ENCODE measurements around the gene ZNF511.

Gene ZNF511

DNA sequence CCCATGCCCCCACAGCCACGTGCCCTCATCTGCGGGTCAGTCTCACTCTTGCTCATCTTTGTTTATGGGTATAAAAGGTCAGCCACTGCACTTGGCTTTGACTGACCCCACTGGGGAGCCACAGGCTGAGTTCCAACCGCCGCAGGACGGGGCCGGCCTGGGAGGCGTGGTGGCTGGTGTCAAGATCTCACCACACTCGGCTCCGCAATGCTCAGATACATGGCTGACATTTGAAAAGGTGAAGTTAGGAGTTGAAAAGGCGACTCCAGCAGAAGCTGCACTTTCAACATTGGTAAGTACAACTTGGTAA, 14.9 kb upstream of the ZNF511 start:
- DNase-seq: no peak

DNA sequence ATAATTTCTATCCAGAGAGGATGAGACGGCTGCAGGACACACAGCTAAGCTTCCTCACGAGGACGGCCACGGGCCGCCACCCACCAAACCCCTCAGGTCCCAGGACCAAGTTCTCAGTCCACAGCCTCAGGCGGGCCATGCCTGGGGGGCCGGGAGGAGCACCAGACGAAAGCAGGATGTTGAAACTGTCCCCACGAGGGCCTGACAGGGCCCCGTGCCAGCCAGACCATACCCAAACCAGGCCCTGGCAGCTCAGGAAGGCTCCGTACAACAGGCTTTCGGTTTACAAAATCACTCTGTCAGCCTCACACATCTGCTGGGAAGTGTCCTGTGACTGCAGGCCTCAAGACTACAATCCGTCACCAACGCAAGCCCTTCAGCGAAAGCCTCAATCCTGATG, 14.5 kb upstream of the ZNF511 start:
- DNase-seq: no peak

DNA sequence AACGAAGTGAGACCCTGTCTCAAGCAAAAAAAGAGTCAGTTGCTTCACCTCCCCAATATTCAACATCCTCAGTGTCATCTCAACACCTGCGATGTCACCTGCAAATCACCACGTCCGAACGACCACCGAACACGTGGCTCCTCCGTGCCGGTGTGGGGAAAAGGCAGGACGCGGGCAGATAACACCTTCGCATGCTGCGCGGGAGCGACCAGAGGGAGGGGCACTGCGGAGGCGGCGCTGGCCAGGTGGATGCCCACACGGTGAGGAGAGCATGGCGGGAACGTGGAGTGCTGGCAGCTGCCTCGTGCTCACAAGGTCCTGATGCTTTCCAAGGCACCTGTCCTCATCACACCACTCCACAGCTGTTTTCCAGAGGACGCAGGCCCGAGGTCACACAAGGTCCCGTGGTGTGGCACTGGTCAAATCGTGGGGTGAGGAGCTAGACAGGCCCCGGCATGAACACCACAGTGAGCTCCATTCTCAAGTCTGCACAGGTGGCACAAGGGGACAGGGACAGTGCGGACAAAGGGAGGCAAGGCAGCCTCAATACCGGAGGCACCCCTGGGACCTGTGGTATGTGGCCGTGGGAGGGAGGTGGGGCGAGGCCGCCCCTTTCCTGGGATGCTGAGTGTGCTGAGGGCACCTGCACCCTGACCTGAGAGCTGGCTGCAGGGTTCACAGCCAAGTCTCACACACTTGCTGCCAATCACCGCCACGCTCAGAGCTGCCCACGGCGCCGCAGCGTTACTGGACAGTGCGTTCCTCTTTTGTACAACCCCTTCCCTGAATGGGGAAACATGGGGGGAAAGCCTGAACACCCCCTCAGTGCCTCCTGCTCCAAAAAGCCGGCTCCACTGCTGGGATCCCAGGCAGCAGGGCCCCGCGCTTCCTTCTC, 13.0 kb upstream of the ZNF511 start:
- no peak for DNase-seq

DNA sequence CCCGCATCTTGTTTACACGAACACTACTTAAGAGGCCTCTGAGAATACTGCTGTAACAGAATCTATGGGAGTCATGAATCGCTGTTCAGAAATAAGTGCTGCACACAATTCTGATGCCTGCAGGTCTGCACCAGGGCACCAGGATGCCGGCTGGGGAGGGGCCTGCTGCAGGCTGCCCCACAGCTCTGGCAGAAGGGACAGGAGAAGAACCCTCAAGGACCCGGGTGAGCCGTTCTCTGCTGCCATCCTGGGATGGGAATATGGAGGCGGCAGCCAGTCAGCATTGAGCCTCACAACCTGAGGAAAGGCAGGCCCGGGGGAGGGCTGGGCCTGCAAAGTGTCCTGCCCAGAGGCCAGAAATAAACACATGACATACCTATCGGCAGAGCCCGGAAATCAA, 11.2 kb upstream of the ZNF511 start:
- no peak for DNase-seq

DNA sequence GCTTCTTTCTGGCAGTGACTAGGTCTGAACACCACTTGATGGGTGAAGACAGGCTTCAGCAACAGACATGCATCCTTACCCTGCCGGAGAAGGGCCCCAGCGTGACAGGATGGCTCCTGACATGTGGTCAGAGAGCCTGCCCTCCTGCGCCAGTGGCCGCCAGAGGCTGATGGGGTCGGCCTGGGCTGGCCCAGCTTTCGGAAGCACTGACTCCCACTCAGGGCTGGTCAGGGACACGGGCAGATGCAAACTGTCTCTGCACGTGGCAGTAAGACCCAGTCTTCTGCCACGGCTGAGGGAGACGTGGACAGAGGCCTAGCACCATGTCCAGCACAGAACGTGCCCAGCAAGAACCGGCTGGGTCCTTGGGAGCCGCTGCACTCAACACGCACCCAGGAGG, 10.2 kb upstream of the ZNF511 start:
- DNase-seq: no peak

DNA sequence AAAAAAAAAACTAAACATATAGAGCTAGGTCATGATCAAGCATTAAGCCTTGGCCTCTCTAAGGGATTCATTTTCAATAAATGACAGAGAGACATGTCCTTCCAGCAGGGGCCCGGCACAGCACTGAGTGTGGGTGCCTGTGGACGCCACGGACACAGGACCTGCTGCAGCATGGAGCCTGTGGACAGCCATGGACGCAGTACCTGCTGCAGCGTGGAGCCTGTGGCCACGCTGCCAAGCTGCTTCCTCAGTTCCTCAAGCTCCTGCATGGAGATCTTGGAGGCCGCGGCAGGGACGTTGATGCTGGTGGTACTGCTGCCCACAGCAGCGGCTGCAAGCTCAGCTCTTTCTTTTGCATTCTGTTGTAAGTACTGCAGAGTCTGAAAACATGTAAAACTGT, 9.5 kb upstream of the ZNF511 start:
- no peak for DNase-seq

DNA sequence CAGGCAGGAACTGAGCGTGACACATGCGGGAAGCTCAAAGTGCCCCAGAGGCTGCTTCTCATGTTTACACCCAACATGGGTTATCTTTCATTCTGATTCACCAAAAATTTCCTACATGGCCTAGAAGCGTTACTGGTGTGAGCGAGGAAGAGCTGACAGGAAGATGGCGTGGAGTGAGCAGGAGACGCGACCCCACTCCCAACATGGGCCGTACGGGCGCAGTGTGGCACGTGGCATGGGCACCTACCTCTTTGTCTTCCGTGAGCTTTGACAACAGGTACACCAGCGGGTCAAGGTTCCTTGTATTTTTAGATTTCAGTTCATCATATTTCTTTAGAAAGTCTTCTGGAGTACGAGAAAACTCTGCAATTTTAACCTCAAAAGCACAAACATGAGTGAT, 9.0 kb upstream of the ZNF511 start:
- no peak for DNase-seq

DNA sequence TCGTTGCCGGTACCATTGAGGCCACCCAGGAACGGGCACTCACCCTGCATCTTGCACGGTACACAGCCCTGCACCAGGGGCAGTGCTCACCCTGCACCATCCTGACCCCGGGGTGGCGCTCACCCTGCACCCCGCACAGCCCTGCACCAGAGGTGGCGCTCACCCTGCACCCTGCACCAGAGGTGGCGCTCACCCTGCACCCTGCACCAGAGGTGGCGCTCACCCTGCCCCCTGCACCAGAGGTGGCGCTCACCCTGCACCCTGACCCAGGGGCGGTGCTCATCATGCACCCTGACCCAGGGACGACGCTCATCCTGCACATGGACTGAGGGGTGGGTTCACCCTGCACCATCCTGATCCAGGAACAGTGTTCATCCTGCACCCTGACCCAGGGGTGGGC, 6.5 kb upstream of the ZNF511 start:
- DNase-seq: no peak

DNA sequence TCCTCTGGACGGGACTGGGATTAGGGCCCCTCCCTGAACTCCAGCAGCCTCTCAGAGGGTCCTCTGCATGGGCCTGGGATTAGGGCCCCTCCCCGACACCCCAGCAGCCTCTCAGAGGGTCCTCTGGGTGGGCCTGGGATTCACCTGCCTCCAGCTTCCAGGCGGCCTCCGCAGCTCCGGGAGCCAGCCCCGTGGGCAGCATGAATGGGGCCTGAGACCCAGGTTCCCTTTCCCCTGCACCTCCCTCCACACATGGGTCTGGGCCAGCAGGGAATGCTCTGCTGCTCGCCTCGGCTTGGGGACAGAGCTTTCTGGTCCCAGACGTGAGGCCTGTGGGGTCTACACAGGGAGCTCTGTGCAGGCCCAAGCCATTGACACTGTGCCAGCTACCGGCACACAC, 5.5 kb upstream of the ZNF511 start:
- DNase-seq: no peak

DNA sequence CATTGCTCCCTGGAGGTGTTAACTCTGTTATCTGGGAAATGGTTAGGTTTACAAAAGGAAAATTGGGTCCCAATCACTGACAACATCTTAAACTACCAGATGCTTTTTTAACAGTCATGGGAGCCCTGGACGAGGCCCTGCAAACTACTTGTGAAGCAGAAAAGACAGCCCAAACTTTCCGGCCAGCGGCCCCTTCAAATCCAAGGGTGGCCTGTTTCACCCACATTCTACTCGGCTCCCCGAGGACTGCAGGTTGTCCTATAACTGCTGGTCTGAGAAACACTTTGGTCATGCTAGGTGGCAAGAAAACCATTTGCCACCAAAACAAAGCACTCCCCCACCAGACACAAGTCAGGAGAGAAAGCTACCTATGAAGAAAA, 2.6 kb upstream of the ZNF511 start:
- no peak for DNase-seq

DNA sequence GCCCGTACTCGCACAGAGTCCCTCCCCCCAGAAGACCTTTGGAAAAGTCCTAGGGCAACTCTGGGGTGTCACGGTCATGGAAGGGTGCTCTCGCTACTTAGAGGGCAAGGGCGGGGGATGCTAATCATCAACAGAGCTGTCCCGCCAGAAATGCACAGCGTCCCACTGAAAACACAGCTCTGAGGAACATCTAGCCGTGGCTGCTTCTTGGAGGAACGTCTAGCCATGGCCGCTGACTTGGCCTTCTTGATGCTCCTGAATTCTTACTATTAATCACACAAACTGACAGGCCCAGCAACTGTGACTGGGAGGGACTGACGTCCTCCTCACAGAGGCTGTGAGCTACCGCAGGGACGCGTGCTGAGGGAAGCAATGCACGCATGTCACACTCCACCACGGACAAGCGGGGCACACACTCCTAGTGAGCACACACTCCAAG, 1.8 kb upstream of the ZNF511 start:
- no peak for DNase-seq

DNA sequence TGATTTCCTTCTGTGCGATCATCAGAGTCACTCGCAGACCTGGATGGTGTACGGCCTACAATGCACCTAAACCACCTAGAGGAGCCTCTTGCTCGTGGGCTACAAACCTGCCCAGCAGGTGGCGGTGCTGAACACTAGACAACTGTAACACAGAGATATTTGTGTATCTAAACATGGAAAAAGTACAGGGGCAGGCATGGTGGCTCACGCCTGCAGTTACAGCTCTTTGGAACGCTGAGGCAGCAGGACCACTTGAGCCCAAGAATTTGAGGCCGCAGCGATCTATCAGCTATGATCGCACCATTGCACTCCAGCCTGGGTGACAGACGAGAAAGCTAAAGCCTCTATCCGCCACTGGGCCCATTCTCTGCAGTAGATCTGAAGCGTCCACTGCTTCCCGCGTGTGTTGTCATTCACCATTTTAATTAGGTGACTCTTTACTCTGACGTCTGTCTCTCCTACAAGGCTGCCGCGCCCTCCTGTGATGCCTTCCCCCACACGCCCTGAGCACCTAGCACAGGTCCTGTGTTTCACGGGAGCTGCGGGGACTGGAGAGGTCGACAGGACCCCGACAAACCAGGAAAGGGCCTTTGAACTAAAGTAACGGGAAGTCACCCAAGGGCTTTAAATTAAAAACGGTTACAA, 816 bp upstream of the ZNF511 start:
- peak; percentile 87 for DNase-seq

DNA sequence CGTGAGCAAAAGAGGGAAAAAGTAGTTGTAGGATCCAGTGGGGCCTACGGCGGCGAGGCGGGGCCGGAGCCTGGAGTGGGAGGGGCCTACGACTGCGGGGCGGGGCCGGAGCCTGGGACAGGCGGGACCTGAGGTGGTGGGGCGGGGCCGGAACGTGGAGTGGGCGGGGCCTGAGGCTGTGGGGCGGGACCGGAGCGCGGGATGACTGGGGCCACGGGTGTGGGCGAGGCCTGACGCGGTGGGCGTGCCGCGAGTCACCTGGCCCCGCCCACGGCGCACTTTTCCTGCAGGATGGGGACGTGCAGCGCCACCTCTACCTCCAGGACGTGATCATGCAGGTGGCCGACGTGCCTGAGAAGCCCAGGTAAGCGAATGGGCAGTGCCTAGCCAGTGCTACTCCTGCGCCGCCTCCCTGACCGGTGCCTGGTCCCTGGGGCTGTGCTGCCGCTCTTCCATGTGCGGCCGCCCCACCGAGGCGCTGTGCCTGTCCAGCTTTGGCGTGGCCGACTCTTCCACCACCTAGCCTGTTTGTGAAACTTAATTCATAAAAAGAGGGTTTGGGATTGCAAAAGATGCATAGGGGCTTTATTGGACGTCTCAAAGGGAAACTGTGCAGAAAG, 496 bp downstream of the ZNF511 start:
- peak; percentile 93 for DNase-seq

DNA sequence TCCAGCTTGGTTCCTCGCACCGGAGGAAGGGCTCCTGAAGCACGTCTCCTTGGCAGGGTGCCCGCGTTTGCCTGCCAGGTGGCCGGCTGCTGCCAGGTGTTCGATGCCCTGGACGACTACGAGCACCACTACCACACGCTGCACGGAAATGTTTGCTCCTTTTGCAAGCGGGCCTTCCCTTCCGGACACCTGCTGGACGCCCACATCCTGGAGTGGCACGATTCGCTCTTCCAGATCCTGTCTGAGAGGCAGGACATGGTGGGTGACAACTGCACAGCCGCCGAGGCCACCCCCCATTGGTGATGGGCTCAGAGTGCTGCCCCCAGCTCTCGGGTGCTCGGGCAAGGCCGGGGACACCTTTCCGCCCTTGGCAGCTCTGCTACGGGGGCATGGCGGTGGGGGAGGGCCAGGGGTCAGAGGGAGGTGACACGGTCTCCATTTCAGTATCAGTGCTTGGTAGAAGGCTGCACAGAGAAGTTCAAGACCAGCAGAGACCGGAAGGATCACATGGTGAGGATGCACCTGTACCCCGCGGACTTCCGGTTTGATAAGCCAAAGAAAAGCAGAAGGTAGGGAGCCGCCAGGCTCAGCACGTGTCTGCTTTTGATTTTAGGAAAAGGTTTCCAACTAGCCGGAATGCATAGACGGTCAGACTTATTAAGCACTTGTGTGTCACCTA, 1.1 kb downstream of the ZNF511 start:
- no peak for DNase-seq

DNA sequence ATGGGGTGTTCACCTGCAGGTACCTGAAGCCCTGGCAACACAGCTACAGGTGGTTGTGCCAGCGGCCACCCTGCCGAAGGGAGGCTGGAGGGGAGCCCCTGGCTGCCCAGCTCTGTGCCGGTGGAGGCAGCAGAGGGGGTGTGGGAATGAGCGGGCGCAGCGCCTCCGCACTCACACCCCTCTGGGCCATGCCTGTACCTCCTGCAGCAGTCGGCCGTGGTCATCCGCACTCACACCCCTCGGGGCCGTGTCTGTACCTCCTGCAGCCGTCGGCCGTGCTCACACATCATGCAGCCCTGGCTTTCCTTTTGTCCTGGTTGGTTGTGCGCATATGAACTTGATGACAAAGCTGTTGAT, 1.7 kb downstream of the ZNF511 start:
- DNase-seq: no peak

DNA sequence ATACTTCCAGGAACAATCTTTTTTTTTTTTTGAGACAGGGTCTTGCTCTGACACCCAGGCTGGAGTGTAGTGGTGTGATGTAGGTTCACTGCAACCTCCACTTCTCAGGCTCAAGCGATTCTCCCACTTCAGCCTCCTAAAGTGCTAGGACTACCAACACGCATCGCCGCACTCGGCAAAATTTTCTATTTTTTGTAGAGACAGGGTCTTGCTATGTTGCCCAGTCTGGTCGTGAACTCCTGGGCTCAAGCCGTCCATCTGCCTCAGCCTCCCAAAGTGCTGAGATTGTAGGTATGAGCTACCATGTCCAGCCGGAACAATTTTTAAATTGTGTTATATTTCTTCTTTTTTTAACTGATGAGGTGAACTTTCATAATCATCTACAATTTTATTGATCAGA, 2.1 kb downstream of the ZNF511 start:
- no peak for DNase-seq

DNA sequence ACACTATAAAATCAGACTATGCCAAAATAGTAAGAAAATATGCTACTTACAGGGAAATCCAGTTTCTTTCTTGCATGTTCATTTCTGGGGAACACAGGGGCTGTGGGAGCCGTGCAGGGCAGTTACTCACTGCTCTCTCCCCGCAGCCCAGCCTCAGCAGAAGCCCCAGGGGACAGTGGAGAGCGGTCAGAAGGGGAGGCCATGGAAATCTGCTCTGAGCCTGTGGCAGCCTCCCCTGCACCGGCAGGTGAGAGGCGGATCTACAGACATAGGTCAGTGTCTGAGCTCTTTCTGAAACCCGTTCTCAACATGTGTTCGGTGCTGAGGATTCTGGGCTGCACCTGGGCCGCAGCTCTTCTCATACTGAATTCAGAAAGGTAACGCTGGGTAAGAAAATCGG, 2.9 kb downstream of the ZNF511 start:
- no peak for DNase-seq

DNA sequence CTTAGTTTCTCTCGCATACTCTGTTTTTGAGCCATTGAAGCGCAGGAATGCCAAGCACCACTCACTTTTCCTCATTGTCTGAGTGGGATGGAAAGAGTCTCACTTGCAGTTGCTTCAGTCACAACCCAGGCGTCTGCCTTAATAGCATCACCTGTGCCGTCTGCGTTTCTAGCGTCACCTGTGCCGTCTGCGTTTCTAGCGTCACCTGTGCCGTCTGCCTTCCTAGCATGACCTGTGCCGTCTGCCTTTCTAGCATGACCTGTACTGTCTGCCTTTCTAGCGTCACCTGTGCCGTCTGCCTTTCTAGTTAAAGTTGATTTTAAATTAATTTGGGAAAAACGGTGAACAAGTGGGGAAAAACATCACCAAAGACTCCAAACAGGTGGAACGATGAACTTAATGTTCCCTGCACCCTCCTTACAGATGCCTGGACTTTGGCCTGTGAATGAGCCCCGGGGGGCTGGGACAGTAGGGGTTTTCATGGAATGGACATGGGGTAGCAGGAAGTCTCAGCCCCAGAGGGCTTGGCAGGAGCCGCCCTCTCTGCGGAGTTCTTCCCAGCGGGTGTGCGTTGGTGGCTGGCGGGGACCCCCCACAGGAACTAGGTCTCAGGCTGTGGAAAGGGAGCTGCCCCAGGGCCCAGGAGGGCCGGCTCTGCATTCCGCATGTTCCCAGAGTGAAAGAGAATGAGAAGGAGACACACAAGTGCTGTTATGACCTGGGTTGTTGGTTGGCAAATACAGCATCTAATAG, 3.5 kb downstream of the ZNF511 start:
- no peak for DNase-seq

DNA sequence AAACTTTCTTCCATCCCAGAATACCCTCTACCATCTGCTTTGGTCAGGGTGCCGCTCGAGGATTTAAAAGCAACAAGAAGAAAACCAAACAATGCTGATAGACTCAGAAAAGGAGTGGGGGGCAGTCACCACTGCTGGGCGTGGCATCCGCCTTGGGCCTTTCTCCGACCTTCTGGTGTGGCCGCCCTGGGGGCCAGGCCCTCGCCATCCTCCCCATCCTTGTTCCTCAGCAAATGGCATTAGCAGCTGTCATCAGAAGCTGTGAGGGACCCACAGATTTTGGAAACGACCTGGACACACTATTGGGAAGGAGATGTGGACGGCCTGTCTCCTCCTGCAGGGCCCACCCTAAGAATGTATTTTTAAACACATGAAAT, 4.0 kb downstream of the ZNF511 start:
- no peak for DNase-seq

DNA sequence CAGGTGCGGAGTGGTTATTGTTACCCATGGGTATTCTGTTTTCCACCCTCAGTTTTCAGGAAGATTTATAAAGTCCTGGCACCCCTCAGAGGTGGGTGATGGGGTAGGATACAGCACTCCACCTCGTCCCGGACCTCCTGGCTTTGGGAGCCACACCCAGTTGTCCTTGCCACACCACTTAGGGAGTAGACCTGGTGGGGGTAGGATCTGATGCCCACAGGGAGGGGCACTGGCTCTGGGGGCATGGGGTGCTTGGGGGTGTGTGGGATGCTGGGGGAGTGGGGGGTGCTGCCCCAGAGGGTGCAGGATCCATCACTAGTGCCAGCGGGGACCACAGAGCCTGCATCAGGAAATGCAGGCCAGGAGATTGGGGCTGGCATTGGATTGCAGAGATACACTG, 4.5 kb downstream of the ZNF511 start:
- DNase-seq: no peak

DNA sequence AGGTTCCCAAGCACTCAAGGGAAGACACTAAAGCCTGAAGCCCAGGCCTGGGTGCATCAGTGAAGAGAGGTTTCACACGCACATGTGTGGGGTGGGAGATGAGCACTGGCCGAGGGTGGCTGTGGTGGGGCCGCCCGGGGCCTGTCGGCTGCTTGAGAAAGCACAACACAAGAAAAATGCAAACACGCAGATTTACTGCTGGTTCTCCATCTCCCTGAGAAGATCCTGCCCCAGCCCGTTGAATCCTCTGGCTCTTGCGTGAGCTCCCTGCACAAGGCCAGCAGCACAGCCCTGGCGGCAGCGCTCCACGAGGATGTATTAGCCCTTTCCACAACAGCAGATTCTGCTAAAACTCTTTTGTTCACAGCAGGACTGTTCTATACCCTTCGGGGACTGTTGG, 6.2 kb downstream of the ZNF511 start:
- no peak for DNase-seq

DNA sequence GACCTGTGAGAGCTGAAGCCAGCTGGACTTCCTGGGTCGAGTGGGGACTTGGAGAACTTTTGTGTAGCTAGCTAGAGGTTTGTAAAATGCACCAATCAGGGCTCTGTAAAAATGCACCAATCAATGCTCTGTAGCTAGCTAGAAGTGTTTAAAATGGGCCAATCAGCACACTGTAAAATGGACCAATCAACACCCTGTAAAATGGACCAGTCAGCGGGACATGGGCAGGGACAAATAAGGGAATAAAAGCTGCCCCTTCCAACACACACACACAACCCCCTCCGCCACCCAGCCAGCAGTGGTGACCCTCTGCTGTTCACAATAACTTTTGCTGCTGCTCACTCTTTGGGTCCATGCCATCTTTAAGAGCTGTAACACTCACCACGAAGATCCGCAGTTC, 7.1 kb downstream of the ZNF511 start:
- DNase-seq: no peak

DNA sequence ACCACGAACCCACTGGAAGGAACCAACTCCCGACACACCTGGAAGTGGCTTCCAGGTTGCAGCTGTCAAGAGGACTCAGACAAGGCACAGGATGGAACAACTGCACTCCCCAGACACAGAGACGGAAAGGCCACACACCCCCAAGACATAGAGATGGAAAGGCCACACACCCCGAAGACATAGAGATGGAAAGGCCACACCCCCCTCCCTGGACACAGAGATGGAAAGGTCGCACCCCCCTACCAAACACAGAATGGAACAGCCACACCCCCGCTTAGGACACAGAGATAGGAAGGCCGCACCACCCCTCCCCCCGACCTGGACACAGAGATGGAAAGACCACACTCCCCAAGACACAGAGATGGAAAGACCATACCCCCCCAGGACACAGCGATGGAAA, 7.6 kb downstream of the ZNF511 start:
- no peak for DNase-seq

Measured in stimulated activated CD4-positive, alpha-beta T cell treated with anti-CD3 and anti-CD28 coated beads, Interleukin-4, amount 100 ng/mL, for 24 hours (primary cell).